Activated CD4-positive, alpha-beta T cell treated with anti-CD3 and anti-CD28 coated beads for 1 hour (primary cell): Measurements from ENCODE around the gene MEIOSIN.

Experiments used
- DNase-seq: peaks from one replicate; pipeline ENCODE4 v3.0.0-alpha.2; 2020

The MEIOSIN gene

DNA sequence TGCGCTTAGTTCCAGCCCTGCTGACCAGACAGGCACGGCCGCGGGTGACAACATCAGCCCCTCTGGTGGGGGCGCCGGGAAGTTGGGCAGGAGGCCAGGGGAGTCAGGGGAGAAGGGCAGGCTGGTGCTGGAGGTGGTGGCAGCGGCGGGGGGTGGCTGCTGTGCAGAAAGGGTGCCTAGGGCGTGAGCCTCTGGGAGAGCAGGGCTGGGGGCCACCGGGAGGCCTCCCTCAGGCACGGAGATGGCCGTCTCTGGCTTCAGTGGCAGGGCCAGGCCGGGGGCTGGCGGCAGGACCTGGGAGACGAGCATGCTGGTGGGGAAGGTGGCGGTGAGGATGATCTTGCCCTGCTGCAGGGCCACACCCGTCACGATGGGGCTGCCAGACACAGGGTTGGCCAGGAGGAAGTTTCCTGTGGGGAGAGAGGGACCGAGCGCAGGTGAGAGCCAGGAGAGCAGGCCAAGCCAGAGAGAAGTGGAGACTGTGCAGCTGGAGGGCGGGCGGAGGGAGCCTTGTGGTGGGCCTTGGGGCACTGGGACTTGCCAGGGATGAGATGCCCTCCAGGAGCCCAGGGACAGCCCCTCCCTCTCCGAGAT lies 32.6 kb downstream of the MEIOSIN start:
- DNase-seq = no peak

GRCh38 chr19:45766296-45766868 lies 33.1 kb downstream of the MEIOSIN start:
- no peak for DNase-seq

DNA sequence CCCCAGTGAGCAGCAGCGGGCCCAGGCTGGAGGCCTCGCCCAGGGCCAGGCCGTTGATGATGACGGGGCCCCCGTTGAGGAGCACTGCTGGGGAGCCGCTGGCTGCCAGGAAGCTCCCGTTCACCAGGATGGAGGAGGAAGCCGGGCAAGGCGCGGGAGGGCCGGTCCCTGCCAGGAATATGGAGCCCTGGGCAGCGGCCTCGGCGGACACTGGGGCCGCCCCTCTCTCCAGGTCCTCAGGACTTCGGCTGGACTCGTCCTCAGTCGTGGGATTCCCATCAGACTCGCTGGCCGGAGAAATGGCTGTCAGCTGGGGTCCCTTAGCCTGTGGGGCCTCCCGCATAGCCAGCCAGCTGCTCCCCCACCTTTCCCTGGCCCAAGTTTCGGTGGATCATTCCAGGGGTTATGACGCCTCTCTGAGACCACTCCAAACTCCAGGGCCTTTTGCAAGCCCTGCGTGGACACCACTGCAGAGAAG lies 33.7 kb downstream of the MEIOSIN start:
- no peak for DNase-seq

DNA sequence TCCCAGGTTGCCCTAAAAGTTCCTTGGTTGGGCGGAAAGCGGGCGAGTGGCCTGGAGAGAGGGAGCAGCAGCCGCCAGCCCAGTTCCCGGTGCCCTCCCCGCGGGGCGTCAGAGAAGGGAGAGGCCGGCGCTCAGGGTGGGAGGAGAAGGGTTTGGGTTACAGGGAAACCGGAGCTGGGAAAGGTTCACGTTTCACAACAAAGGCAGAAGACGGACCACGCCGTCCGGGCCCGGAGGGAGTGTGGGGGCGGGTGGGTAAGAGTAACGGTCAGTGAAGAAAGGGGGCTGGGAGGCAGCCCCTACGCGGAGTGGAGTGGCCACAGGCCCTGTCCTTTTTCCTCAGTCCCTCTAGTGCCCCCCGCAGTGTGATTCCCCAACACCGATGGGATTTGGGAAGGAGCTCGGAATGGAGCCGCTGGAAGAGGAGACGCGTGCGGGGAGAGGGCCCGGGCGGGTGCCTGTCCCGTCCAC lies 34.2 kb downstream of the MEIOSIN start:
- no peak for DNase-seq

DNA sequence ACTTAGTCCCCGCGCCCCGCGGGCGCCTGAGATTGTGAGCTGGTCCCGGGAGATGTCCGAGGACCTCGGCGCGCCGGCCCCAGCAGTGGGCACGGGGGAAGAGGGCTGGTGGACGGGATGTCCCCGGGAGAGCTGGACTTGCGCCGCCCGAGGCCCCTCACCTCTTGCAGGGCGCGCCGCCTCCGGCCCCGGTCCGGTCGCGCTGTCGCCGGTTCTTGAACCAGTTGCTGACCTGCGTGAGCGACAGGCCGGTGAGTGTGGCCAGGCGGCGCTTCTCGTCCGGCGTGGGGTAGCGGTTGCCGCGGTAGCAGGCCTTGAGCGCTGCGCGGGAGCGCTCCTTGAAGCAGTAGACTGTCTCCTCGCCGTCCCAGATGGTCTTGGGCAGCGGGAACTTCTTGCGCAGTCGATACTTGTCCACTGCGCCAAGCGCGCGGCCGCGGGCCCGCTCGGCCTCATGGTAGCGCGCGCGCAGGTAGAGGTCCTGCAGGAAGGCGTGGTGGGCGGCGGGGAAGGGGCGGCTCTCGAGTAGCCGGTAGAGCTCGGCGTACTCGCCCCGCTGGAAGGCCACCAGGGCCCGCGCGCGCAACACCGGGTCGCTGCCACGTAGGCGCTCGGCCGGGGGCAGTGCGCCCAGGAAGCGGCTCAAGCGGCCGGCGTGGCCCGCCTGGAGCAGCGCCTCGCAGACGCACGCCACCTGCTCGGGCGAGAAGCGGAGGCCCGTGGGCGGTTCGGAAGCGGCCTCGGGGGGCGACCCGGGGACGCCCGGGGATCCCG lies 34.8 kb downstream of the MEIOSIN start:
- no peak for DNase-seq

- DNase-seq = no peak
Observed at GRCh38 chr19:45768655-45768983, 35.4 kb downstream of the MEIOSIN start.

DNA sequence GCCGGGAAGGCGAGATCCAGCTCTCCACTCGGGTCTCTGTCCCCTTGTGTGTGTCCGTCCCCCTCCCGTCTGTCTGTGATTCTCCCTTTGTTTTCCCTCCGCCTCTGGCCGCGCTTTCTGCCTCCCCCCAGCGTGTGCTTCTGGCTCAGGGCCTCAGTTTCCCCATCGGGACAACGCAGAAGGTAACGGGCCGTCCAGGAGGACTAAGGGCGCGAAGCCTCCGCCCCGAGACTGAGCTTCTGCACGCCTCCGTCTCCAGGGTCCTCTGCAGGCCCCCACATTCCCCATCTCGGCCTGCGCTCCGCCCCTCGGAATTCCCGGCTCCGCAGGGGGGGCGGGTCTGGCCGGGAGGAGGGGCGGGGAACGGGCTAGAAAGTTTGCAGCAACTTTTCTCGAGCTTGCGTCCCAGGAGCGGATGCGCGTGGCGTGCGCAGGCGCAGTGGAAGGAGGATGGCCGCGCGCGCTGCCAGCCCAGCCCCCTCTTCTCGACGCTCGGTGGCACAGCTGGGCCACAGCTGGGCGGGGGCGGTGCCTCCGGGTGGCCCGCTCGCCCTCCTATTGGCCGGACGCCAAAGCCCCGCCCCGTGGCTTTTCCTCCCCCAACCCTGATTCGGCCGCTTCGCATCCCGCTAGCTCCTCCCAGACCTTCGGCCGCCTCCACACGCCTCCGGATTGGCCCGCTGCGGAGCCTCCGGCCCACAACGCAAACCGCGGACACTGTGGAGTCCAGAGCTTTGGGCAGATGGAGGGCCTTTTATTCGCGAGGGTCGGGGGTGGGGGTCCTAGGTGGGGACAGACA lies 35.9 kb downstream of the MEIOSIN start, which contains the start of gene SIX5:
Gene SIX5 (minus strand): TSS at position 269 of the 799 bp plus-strand sequence. CDS start 408 bp downstream, outside the sequence.
- peak; percentile 87 for DNase-seq

GRCh38 chr19:45769821-45770191 lies 36.6 kb downstream of the MEIOSIN start:
- no peak for DNase-seq

DNA sequence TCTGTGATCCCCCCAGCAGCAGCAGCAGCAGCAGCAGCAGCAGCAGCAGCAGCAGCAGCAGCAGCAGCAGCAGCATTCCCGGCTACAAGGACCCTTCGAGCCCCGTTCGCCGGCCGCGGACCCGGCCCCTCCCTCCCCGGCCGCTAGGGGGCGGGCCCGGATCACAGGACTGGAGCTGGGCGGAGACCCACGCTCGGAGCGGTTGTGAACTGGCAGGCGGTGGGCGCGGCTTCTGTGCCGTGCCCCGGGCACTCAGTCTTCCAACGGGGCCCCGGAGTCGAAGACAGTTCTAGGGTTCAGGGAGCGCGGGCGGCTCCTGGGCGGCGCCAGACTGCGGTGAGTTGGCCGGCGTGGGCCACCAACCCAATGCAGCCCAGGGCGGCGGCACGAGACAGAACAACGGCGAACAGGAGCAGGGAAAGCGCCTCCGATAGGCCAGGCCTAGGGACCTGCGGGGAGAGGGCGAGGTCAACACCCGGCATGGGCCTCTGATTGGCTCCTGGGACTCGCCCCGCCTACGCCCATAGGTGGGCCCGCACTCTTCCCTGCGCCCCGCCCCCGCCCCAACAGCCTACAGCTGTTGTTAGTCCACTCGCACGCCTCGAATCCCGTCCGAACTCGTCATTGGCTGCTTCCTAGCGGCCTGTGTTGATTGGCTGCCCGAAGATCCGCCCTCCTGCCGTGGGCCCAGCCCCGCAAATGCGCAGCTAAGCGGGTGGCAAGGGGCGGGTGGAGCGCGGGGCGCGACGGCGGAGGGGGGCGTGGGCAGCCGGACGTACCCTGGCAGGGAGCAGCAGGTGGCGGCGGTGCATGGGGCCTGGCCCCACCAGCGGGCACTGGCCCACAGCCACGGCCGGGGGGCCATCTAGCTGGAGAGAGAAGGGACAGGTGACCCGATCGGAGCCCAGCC lies 37.2 kb downstream of the MEIOSIN start:
- DNase-seq = peak; percentile 86

DNA sequence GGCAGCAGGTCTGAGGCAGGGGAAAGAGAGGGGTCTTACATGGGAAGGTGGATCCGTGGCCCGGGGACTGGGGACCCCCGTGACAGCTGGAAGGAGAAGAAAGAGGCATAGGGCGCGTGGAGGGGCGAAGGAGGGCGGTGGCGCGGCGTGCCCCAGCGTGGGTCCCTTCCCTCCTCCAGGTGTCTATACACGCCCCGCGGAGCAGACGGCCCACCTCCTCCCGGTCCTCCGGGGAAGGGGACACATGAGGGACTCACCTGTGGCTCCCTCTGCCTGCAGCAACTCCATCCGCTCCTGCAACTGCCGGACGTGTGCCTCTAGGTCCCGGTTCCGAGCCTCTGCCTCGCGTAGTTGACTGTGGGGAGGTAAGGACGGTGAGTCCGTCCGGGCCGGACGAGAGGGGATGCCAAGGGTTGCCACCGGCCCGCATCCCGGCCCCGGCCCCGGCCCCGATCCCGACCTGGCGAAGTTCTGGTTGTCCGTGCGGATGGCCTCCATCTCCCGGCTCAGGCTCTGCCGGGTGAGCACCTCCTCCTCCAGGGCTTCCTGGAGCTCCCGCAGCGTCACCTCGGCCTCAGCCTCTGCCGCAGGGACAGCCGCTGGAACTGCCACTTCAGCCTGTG lies 38.2 kb downstream of the MEIOSIN start:
- no peak for DNase-seq

GRCh38 chr19:45772130-45772840 lies 39.0 kb downstream of the MEIOSIN start:
- no peak for DNase-seq

DNA sequence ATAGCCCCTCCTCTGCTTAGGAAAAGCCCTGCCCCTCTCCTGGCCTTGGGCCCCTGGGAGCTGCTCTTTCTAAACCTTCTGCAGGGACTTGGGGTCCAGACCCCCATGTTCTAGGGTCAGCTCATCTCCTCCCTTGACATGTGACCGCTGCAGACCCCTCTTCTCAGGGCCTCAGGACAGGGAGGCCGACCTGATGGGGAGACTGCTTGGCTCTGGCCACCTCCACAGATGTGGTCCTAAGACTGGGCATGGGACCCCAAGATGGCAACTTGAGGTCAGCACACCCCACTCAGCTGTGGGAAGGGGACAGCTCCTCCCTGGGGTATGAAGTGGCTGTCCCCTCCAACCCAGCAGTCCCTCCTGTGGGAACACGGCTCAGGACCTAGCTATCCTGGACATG lies 39.7 kb downstream of the MEIOSIN start:
- DNase-seq = no peak

- no peak for DNase-seq
Observed at GRCh38 chr19:45773384-45773783, 40.1 kb downstream of the MEIOSIN start.

- DNase-seq = no peak
Observed at GRCh38 chr19:45774765-45775164, 41.5 kb downstream of the MEIOSIN start.

DNA sequence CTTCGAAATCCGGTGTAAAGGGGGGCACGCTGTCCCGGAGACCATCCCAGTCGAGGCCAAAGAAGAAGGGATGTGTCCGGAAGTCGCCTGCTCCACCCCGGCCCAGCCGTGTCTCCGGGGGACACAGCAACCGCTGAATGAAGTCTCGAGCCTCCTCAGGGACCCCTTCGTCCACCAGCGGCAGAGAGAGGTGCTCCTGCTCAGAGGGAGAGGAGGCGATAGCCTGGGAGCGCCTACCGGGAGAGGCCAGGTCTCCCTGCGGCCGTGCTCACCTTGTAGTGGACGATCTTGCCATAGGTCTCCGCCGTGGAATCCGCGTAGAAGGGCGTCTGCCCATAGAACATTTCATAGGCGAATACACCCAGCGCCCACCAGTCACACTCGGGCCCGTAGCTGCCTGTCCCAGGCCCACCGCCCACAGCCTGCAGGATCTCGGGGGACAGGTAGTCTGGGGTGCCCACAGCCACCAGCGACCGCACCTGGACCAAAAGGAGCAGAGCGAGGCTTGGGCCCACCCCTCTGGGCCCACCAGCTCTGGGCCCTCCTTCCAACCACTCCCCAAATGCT lies 44.2 kb downstream of the MEIOSIN start:
- DNase-seq = no peak

DNA sequence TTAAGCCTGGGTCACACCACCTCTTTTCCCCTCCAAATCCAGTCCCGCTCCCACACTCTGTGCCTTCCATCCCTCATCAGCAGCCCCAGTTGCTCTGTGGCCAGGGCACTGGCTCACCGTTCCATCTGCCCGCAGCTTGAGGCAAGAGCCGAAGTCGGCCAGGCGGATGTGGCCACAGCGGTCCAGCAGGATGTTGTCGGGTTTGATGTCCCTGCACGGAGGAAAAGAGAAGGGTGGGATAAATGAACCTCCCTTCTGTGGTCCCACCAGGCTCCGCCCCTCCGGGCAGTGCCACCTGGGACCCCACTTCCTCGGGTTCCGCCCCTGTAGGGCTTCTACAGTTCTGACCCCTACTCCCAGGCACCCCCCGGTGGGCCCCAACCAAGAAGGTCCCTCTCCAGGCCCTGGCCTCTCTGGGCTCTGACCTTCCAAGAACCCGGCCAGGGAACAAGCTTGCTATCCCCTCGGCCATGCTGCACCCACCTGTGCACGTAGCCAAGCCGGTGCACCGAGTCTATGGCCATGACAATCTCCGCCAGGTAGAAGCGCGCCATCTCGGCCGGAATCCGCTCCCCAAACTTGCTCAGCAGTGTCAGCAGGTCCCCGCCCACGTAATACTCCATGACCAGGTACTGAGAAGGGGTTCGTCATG lies 44.9 kb downstream of the MEIOSIN start:
- DNase-seq = no peak

- peak; percentile 64 for DNase-seq
Observed at GRCh38 chr19:45779231-45780145, 46.2 kb downstream of the MEIOSIN start.

DNA sequence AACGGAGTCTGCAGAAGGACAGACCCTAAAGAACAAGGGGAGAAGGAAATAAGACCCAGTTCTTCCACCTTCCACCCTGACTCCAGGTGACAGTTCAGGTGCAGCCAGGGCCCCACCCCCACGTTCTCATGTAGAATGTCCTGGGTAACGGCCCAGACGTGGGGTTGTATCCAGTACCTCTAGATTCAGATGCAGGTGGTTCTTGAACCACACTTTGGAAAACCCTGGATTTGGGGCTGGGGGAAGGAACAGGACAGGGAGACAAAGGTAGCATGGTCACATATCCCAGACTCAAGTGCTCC lies 46.9 kb downstream of the MEIOSIN start:
- no peak for DNase-seq
